Thyroid gland (tissue), 4 donors: Measurements from ENCODE around the gene VIL1. TPM values are rescaled to one million over a fixed set of nuclear protein-coding genes. Genes with fewer than 3 reads are reported as not detected.

Source experiments
- DNase-seq, 2 donors: peaks; one replicate each; pipeline ENCODE4 v3.0.0-alpha.2; 2019
- H3K27ac ChIP-seq, 3 donors: fragments of 200-600 bp; sonication (generic); 1 replicate in 2 of 3; 2 replicates in 1 of 3; pipeline ENCODE4 v1.5.1; 2016 to 2019; ENCODE audit warnings: mild to moderate bottlenecking in 1 of 3, moderate library complexity in 1 of 3
- H3K27me3 ChIP-seq: fragments of 200-600 bp; sonication (generic); one replicate; pipeline ENCODE4 v1.5.1; 2019
- H3K36me3 ChIP-seq, 2 donors: fragments of 200-600 bp; sonication (generic); one replicate each; pipeline ENCODE4 v1.5.1; 2016 to 2019
- H3K4me1 ChIP-seq, 2 donors: fragments of 200-600 bp; sonication (generic); one replicate each; pipeline ENCODE4 v1.5.1; 2017 to 2019
- H3K4me3 ChIP-seq, 3 donors: fragments of 200-600 bp; sonication (generic); replicated peaks in 1 of 3; 1 replicate in 2 of 3; 2 replicates in 1 of 3; pipeline ENCODE4 v1.5.1; 2016; ENCODE audit warnings: mild to moderate bottlenecking in 1 of 3
- H3K9me3 ChIP-seq: fragments of 200-600 bp; sonication (generic); one replicate; pipeline ENCODE4 v1.5.1; 2017
- POLR2A ChIP-seq, 2 donors: fragments of 450-650 bp; IDR thresholded peaks; one replicate each; pipeline ENCODE4 v1.6.1; 2017; ENCODE audit warnings: antibody characterized with exemption in 2 of 2, mild to moderate bottlenecking in 2 of 2, moderate library complexity in 1 of 2
- WGBS, 2 donors: methylation state at CpG; one replicate each; pipeline ENCODE4 v1.1.5; 2017; 5-methylcytosine and 5-hydroxymethylcytosine counted together
- intact Hi-C: fragments of 100-400 bp; cut with DNase I; formaldehyde crosslinking; loops from one replicate; pipeline ENCODE4 v1.15.1; 2023
- total RNA-seq, 4 donors: library from RNA; depleted of rRNA; stranded (reverse); fragments of >200 nt; gene quantifications; one replicate each; pipeline ENCODE4 v1.2.3, GENCODE V29; 2016
- TF ChIP-seq, protein P1 (sequence below), 6 experiments: fragments of 200-600 bp in 3 of 6; fragments of 450-650 bp in 3 of 6; sonication (generic) in 3 of 6; IDR thresholded peaks; one replicate each; pipeline ENCODE4 v1.5.1; 2016 to 2019; ENCODE audit warnings: antibody characterized with exemption in 6 of 6, mild to moderate bottlenecking in 2 of 6, inconsistent platforms in 1 of 6, moderate library complexity in 1 of 6

The VIL1 gene
- total RNA-seq, 4 donors from 2014 or later, result not detected

DNA sequence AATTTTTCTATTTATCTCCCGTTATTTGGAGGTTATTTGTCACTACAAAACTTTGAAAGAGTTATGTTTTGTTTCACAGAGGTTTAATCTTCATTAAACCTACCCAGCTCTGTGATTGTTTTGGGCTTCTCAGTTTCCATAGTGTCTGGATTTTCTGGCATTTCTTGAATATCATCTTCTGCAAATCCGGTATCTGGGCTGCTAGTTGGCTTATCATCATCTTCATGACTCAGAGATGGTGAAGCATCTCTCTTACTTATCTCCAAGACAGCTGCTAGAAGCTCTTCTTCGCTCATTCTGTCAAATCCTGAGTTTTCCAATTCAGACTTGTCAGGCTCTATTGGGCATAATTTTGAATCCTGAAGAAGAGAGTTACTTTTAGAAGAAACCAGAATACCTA lies 55.6 kb downstream of the VIL1 start:
- Histone ChIP-seq H3K4me3 (no peak overlapping the region), H3K36me3 (peaks cover 6 to 8% of the 10 kb centered on the region in 2 donors), H3K4me1 (peaks cover 0 to 7% of the 10 kb centered on the region in 2 donors), H3K27ac (no peak overlapping the region), H3K9me3 (no peaks in the 10 kb centered on the region), H3K27me3 (no peaks in the 10 kb centered on the region)
- no peak for DNase-seq
- TF ChIP-seq POLR2A (IDR thresholded peaks at IDR 0.05), result no peak
- TF ChIP-seq, protein P1, sequence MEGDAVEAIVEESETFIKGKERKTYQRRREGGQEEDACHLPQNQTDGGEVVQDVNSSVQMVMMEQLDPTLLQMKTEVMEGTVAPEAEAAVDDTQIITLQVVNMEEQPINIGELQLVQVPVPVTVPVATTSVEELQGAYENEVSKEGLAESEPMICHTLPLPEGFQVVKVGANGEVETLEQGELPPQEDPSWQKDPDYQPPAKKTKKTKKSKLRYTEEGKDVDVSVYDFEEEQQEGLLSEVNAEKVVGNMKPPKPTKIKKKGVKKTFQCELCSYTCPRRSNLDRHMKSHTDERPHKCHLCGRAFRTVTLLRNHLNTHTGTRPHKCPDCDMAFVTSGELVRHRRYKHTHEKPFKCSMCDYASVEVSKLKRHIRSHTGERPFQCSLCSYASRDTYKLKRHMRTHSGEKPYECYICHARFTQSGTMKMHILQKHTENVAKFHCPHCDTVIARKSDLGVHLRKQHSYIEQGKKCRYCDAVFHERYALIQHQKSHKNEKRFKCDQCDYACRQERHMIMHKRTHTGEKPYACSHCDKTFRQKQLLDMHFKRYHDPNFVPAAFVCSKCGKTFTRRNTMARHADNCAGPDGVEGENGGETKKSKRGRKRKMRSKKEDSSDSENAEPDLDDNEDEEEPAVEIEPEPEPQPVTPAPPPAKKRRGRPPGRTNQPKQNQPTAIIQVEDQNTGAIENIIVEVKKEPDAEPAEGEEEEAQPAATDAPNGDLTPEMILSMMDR (IDR thresholded peaks at IDR 0.05), result no peak
- intact Hi-C loops, result no loop called here
- WGBS, 2 donors, result 91 to 95% methylated on average over 3 of the region's 3 CpGs

DNA sequence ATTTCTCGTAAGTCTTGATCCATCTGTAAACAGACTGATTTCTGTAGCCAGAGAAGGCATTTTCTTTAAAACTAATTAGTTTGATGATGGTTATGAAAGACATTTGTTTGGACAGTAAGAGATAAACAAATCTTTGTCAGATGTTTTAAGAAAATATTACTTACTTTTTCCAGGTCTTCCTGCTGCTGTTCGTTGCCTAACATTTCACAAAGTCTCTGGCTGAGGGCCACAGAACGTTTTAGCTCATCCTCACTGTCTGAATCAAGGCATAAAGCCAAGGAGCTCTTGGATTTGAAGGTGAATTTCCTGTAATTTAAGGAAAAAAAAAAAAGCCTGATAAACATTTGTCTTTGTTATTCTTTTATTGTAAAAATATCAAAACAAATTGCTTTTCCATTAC lies 57.8 kb downstream of the VIL1 start:
- intact Hi-C loops, result no loop called here
- Histone ChIP-seq H3K27me3 (no peaks in the 10 kb centered on the region), H3K9me3 (no peaks in the 10 kb centered on the region), H3K27ac (no peak overlapping the region), H3K4me3 (no peak overlapping the region), H3K4me1 (no peaks in the 10 kb centered on the region), H3K36me3 (peaks cover 8 to 15% of the 10 kb centered on the region in 2 donors)
- no peak for TF ChIP-seq POLR2A (IDR thresholded peaks at IDR 0.05)
- TF ChIP-seq, protein P1 (IDR thresholded peaks at IDR 0.05), result no peak
- DNase-seq, result no peak
- 69 to 74% methylated on average over 3 of the region's 3 CpGs for WGBS, 2 donors

DNA sequence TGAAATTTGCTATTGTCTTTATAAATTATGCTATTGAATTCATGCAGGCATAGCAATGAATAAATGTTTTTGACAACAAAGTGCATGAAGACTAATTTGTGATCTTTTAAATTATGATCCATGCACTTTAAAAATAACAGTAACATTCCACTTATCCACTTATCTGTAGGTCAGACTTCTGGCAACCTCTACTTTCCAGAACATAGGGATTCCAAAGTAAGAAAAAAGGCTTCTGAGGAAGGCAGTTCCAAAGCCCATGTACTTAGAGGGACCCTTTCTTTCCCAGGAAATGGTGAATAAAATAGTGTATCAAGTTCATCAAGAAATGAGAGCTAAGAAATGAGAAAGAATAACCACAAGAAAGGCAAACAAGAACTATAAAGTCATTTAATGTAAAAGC lies 58.3 kb downstream of the VIL1 start:
- intact Hi-C loops, result no loop called here
- Histone ChIP-seq H3K4me1 (no peaks in the 10 kb centered on the region), H3K36me3 (peaks cover 8 to 15% of the 10 kb centered on the region in 2 donors), H3K27ac (no peak overlapping the region), H3K4me3 (no peak overlapping the region), H3K9me3 (no peaks in the 10 kb centered on the region), H3K27me3 (no peaks in the 10 kb centered on the region)
- TF ChIP-seq POLR2A (IDR thresholded peaks at IDR 0.05), result no peak
- TF ChIP-seq, protein P1 (IDR thresholded peaks at IDR 0.05), result no peak
- no peak for DNase-seq

DNA sequence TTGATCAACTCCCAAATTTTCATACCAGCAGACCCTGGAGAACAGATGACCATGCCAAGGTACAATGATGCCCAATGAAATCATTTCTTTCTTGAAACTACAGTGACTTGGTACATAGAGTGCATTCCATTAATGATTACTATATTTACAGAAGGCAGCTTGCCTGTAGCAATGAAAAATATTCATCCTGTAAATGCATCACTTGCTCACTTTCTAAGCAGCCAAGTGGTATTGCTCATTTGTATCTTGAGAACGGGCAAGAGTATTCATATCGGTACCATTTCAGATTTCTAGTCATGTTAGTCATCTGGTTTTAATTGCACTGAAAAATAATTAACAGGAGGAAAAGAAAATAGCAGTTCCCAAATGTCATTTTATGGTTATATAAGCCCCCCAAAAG lies 59.6 kb downstream of the VIL1 start:
- Histone ChIP-seq H3K27me3 (no peaks in the 10 kb centered on the region), H3K27ac (no peak overlapping the region), H3K36me3 (peaks cover 8 to 15% of the 10 kb centered on the region in 2 donors), H3K9me3 (no peaks in the 10 kb centered on the region), H3K4me3 (no peak overlapping the region), H3K4me1 (peaks cover 0 to 6% of the 10 kb centered on the region in 2 donors)
- intact Hi-C loops, result no loop called here
- TF ChIP-seq, protein P1 (IDR thresholded peaks at IDR 0.05), result no peak
- no peak for TF ChIP-seq POLR2A (IDR thresholded peaks at IDR 0.05)
- no peak for DNase-seq
- WGBS, 2 donors, result 93 to 94% methylated on average over 2 of the region's 2 CpGs

DNA sequence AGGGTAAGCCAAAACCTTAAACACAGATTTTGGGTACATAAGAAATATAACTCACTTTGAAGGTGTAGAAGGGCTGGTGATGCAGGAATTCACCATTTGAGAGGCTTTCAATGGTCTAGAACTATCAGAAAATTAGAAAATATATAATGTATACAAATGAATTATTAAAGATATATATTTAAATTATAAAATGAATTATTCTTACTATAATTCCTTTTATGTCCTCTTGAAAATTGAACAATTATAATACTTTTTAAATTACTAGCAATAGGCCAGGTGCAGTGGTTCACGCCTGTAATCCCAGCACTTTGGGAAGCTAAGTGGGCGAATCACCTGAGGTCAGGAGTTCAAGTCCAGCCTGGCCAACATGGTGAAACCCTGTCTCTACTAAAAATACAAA lies 60.7 kb downstream of the VIL1 start:
- no peak overlapping the region for H3K4me3 ChIP-seq
- H3K27me3 ChIP-seq, result no peaks in the 10 kb centered on the region
- no peak overlapping the region for H3K27ac ChIP-seq
- no peak for DNase-seq
- peaks cover 6 to 11% of the 10 kb centered on the region in 2 donors for H3K36me3 ChIP-seq
- H3K9me3 ChIP-seq, result no peaks in the 10 kb centered on the region
- H3K4me1 ChIP-seq, result peaks cover 5 to 9% of the 10 kb centered on the region in 2 donors
- intact Hi-C loops, result no loop called here
- TF ChIP-seq POLR2A (IDR thresholded peaks at IDR 0.05), result no peak
- TF ChIP-seq, protein P1 (IDR thresholded peaks at IDR 0.05), result no peak
- WGBS, 2 donors, result 96 to 99% methylated on average over 2 of the region's 2 CpGs
